HepG2 (cell line): ENCODE data around the gene YIF1A. TPM values are rescaled to one million over a fixed set of nuclear protein-coding genes. Genes with fewer than 3 reads are reported as not detected.
A peak's percentile ranks its signal among the peaks of the same experiment; 100 is the strongest.

ENCODE experiments used
- ATAC-seq: fragments of 200-7000 bp; cut with Tn5 transposase; 3 replicates; pipeline ENCODE4 v1.9.1; 2020; ENCODE audit warnings: mild to moderate bottlenecking, moderate library complexity
- BruUV-seq: library from RNA; stranded (reverse); fragments of 400-500 nt; replicated peaks from 2 replicates; lab custom pipeline; 2021; lab: Mats Ljungman, UMichigan
- CTCF ChIA-PET: fragments of 300-600 bp; formaldehyde crosslinking; extraction: SDS; loops from one replicate; lab custom pipeline; 2021; ENCODE audit warnings: low total read pairs, inconsistent platforms, low intra/inter-chr PET ratio; lab: Yijun Ruan, JAX
- POLR2A ChIA-PET: fragments of 350-600 bp; sonication (Branson Sonifier 250); formaldehyde crosslinking; loops from one replicate; lab custom pipeline; 2020; ENCODE audit warnings: antibody characterized with exemption, inconsistent platforms; lab: Yijun Ruan, JAX
- DNase-seq: peaks from one replicate; pipeline ENCODE4 v3.0.0-alpha.2; 2015; ENCODE audit warnings: low spot score
- FAIRE-seq: peaks from 3 replicates; lab custom pipeline; 2011; peaks lifted over from hg19 to GRCh38; lab: Jason Lieb, UNC
- H2AFZ ChIP-seq: one replicate; pipeline ENCODE4 v1.6.1; 2011; ENCODE audit warnings: low read length, inconsistent platforms
- H3K27ac ChIP-seq: fragments of 300-600 bp; 3 replicates; pipeline ENCODE4 v1.8.0; 2011; ENCODE audit warnings: mixed run types, mild to moderate bottlenecking, mixed read lengths, low read length, inconsistent platforms; ENCODE audit not compliant: insufficient read depth; ENCODE audit errors: extremely low read length
- H3K27me3 ChIP-seq, 2 experiments: fragments of 200-600 bp in 1 of 2; 2 replicates in 1 of 2; 3 replicates in 1 of 2; pipeline versions ENCODE4 v1.6.0 to v1.8.0; 2011; ENCODE audit warnings: low read length in 2 of 2, mild to moderate bottlenecking in 2 of 2, moderate library complexity in 2 of 2, inconsistent platforms in 1 of 2; ENCODE audit not compliant: insufficient read depth in 2 of 2, control insufficient read depth in 1 of 2
- H3K36me3 ChIP-seq, 2 experiments: fragments of 200-600 bp in 1 of 2; replicated peaks in 1 of 2; 2 replicates in 1 of 2; 3 replicates in 1 of 2; pipeline versions ENCODE4 v1.5.1 to v1.8.0; 2011; ENCODE audit warnings: low read length in 2 of 2, inconsistent platforms in 1 of 2; ENCODE audit not compliant: insufficient read depth in 2 of 2, control insufficient read depth in 1 of 2
- H3K4me1 ChIP-seq: 2 replicates; pipeline ENCODE4 v1.5.1; 2012; ENCODE audit warnings: low read length, inconsistent platforms; ENCODE audit not compliant: insufficient read depth
- H3K4me2 ChIP-seq: 2 replicates; pipeline ENCODE4 v1.6.0; 2011; ENCODE audit warnings: low read depth, low read length, inconsistent platforms
- H3K4me3 ChIP-seq, 3 experiments: fragments of 200-600 bp in 1 of 3; sonication (generic), shearing (Covaris generic) in 1 of 3; replicated peaks in 1 of 3; 2 replicates each; pipeline ENCODE4 v1.5.1; 2011 to 2016; ENCODE audit warnings: low read length in 3 of 3, inconsistent platforms in 2 of 3, low read depth in 2 of 3, mild to moderate bottlenecking in 2 of 3, control low read depth in 1 of 3, mixed read lengths in 1 of 3; ENCODE audit not compliant: insufficient read depth in 1 of 3
- H3K79me2 ChIP-seq: one replicate; pipeline ENCODE4 v1.6.1; 2011; ENCODE audit warnings: low read length, inconsistent platforms; ENCODE audit not compliant: insufficient read depth
- H3K9ac ChIP-seq: 2 replicates; pipeline ENCODE4 v1.6.0; 2011; ENCODE audit warnings: mild to moderate bottlenecking, low read depth, low read length, inconsistent platforms; ENCODE audit not compliant: insufficient read depth
- H3K9me3 ChIP-seq: 2 replicates; pipeline ENCODE4 v1.5.1; 2012; ENCODE audit warnings: mild to moderate bottlenecking, low read length
- H4K20me1 ChIP-seq: 2 replicates; pipeline ENCODE4 v1.6.0; 2011; ENCODE audit warnings: inconsistent platforms, mild to moderate bottlenecking, low read length, moderate library complexity; ENCODE audit not compliant: insufficient read depth
- AGO2 ChIP-seq: fragments of 200-400 bp; formaldehyde crosslinking; optimal IDR thresholded peaks from 2 replicates; pipeline ENCODE3; 2017; ENCODE audit warnings: mild to moderate bottlenecking, low read depth, low read length, moderate library complexity
- ARID2 ChIP-seq: sonication (generic); formaldehyde crosslinking; IDR thresholded peaks from 2 replicates; pipeline ENCODE4 v1.8.1; 2022; ENCODE audit warnings: mild to moderate bottlenecking, missing genetic modification reagents, borderline replicate concordance
- DNMT3B ChIP-seq: conservative IDR thresholded peaks from 2 replicates; pipeline ENCODE4 v1.6.1; 2016; ENCODE audit warnings: missing biosample characterization, control low read depth
- DR1 ChIP-seq: sonication (generic); formaldehyde crosslinking; IDR thresholded peaks from 2 replicates; pipeline ENCODE4 v1.8.0; 2021; ENCODE audit warnings: mild to moderate bottlenecking, missing genetic modification reagents, inconsistent platforms
- KAT7 ChIP-seq: IDR thresholded peaks from 2 replicates; pipeline ENCODE4 v1.6.1; 2018; ENCODE audit warnings: borderline replicate concordance, missing compliant biosample characterization
- KDM2A ChIP-seq: sonication (generic); formaldehyde crosslinking; IDR thresholded peaks from 2 replicates; pipeline ENCODE4 v1.4.0; 2020; ENCODE audit warnings: low read depth, missing genetic modification reagents, borderline replicate concordance
- POLR2AphosphoS5 ChIP-seq: IDR thresholded peaks from 2 replicates; pipeline ENCODE4 v1.6.1; 2012; ENCODE audit warnings: low read depth, low read length
- SALL2 ChIP-seq: sonication (generic); formaldehyde crosslinking; IDR thresholded peaks from 2 replicates; pipeline ENCODE4 v1.8.1; 2023; ENCODE audit warnings: mild to moderate bottlenecking, missing genetic modification reagents, inconsistent platforms
- SIX4 ChIP-seq: sonication (generic); formaldehyde crosslinking; IDR thresholded peaks from 2 replicates; pipeline ENCODE4 v1.4.0; 2020; ENCODE audit warnings: missing genetic modification reagents
- SP4 ChIP-seq: sonication (generic); formaldehyde crosslinking; IDR thresholded peaks from 2 replicates; pipeline ENCODE4 v1.8.1; 2023; ENCODE audit warnings: mild to moderate bottlenecking, missing genetic modification reagents
- ZBTB21 ChIP-seq: sonication (generic); formaldehyde crosslinking; IDR thresholded peaks from 2 replicates; pipeline ENCODE4 v1.4.0; 2020; ENCODE audit warnings: missing genetic modification reagents
- ZBTB7B ChIP-seq: sonication (generic); formaldehyde crosslinking; IDR thresholded peaks from 2 replicates; pipeline ENCODE4 v1.4.0; 2020; ENCODE audit warnings: missing genetic modification reagents
- ZNF546 ChIP-seq: sonication (generic); formaldehyde crosslinking; conservative IDR thresholded peaks from 2 replicates; pipeline ENCODE4 v1.8.1; 2023; ENCODE audit warnings: mild to moderate bottlenecking, missing genetic modification reagents
- ZNF563 ChIP-seq: sonication (generic); formaldehyde crosslinking; IDR thresholded peaks from 2 replicates; pipeline ENCODE4 v1.8.0; 2022; ENCODE audit warnings: mild to moderate bottlenecking, moderate library complexity, missing genetic modification reagents
- ZNF619 ChIP-seq: sonication (generic); formaldehyde crosslinking; IDR thresholded peaks from 2 replicates; pipeline ENCODE4 v1.4.0; 2020; ENCODE audit warnings: mild to moderate bottlenecking, missing genetic modification reagents
- ZNF724P ChIP-seq: sonication (generic); formaldehyde crosslinking; IDR thresholded peaks from 2 replicates; pipeline ENCODE4 v1.8.0; 2022; ENCODE audit warnings: missing genetic modification reagents, borderline replicate concordance
- ZNF841 ChIP-seq: sonication (generic); formaldehyde crosslinking; IDR thresholded peaks from 2 replicates; pipeline ENCODE4 v1.8.1; 2023; ENCODE audit warnings: missing genetic modification reagents, borderline replicate concordance
- WGBS: methylation state at CpG from one replicate; pipeline ENCODE4 v1.1.6; 2017; ENCODE audit warnings: low lambda C conversion rate; 5-methylcytosine and 5-hydroxymethylcytosine counted together
- in situ Hi-C: cut with HindIII; loops from 2 replicates; pipeline ENCODE4 v1.10.0; 2017; ENCODE audit warnings: low pct_unique_long_range_greater_than_20kb; ENCODE audit not compliant: extremely low pct_ligation_motif_present
- intact Hi-C: fragments of 100-400 bp; cut with micrococcal nuclease; formaldehyde crosslinking; loops from one replicate; pipeline ENCODE4 v1.10.0; 2022; ENCODE audit not compliant: unreplicated experiment
- polyA plus RNA-seq, 8 experiments: library from polyadenylated mRNA; depleted of rRNA in 3 of 8; stranded (reverse) in 7 of 8; unstranded in 1 of 8; fragments of >200 nt; fragmentation: Illumina TruSeq in 4 of 8; extraction: Trizol in 4 of 8; gene quantifications; 2 replicates each; pipeline versions ENCODE4 v1.2.1 to v1.2.3, GENCODE V29; 2011 to 2016; ENCODE audit warnings: low read depth in 4 of 8, missing spikeins in 1 of 8, mixed read lengths in 1 of 8; ENCODE audit not compliant: insufficient read depth in 1 of 8
- total RNA-seq, 5 experiments: library from RNA; depleted of rRNA; stranded (reverse); fragments of >200 nt; fragmentation: Illumina TruSeq; extraction: Trizol; gene quantifications; 2 replicates each; pipeline ENCODE4 v1.2.3, GENCODE V29; 2016; ENCODE audit warnings: low read depth in 1 of 5
- TF ChIP-seq, protein P1 (sequence below): sonication (generic); formaldehyde crosslinking; IDR thresholded peaks from 2 replicates; pipeline ENCODE4 v1.4.0; 2020; ENCODE audit warnings: missing genetic modification reagents
- TF ChIP-seq, protein P2 (sequence below): sonication (generic); formaldehyde crosslinking; IDR thresholded peaks from 2 replicates; pipeline ENCODE4 v1.5.0; 2020; ENCODE audit warnings: mild to moderate bottlenecking, missing genetic modification reagents, borderline replicate concordance

The YIF1A gene
- total and polyA plus RNA-seq, 2 of the 13 experiments (the other 11 are each of a cell fraction or from before 2014, with no cell fraction given) = 133 to 145 TPM

DNA sequence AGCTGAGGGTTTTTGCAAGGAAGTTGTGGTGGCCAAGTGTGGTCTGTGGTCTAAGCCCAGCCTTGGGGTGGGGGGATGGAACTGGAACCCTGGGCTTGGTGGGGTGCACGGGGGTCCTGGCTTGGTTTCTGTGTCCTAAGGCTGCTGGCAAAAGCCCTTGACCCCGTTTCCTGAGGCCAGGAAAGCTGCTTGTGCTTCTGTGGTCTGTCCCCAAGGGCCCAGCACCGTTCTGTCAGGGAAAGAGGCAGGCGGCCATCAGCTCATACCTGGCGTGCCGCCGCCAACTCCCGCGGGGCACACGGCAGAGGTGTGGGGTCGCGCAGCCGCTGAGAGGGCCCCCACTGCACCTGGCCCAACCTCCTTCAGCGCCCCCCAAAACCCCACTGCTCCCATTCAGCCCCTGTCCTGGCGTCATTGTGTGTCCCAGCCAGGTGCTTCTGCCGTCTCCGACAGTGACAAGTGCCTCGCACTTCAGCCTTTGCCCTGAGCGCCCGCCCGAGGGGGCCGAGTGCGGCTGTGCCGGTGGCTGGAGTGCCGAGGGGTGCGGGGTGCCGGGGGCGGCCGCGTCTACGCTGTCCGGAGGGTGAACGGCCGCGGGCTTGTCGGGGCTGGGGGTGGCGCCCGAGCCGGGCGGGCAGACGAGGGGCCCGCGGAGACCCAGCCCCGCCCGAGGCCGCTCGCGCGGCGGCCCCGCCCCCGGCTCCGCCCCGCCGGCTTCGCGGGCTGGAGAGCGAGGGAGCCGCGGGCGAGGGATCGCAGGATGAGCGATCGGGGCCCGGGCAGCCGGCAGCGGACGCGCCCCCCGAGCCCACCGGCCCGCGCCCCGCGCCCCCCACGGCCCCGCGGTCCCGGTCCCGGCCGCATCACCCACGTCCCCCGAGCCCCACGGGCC, 11.2 kb downstream of the YIF1A start, which contains the start of gene CNIH2:
CNIH2 (plus strand) TSS at position 705 of the 892 bp plus-strand sequence. CDS start 282 bp downstream, outside the sequence.
- CTCF ChIA-PET = no interaction called here
- in situ Hi-C loops = no loop called here
- no peak within 1 kb of the TSS for H3K27ac ChIP-seq
- TF ChIP-seq ARID2 (no peak), DNMT3B (CRISPR knock-in tag) (no peak), SP4 (CRISPR knock-in tag) (0 out of 2 replicates have a peak, but pooled peaks have one; percentile 34), KAT7 (CRISPR knock-in tag) (no peak), ZNF724P (peak; percentile 67; the same call in 1 of the 2 replicates), ZNF619 (CRISPR knock-in tag) (no peak), ZBTB21 (CRISPR knock-in tag) (no peak), ZNF563 (0 out of 2 replicates have a peak, but pooled peaks have one; percentile 18), POLR2AphosphoS5 (no peak), ZBTB7B (CRISPR knock-in tag) (no peak), DR1 (CRISPR knock-in tag) (0 out of 2 replicates have a peak, but pooled peaks have one; percentile 37), SALL2 (no peak), KDM2A (CRISPR knock-in tag) (peak; percentile 90), ZNF546 (CRISPR knock-in tag) (no peak), SIX4 (CRISPR knock-in tag) (no peak), ZNF841 (CRISPR knock-in tag) (no peak), AGO2 (peak; percentile 95)
- TF ChIP-seq, protein P1, sequence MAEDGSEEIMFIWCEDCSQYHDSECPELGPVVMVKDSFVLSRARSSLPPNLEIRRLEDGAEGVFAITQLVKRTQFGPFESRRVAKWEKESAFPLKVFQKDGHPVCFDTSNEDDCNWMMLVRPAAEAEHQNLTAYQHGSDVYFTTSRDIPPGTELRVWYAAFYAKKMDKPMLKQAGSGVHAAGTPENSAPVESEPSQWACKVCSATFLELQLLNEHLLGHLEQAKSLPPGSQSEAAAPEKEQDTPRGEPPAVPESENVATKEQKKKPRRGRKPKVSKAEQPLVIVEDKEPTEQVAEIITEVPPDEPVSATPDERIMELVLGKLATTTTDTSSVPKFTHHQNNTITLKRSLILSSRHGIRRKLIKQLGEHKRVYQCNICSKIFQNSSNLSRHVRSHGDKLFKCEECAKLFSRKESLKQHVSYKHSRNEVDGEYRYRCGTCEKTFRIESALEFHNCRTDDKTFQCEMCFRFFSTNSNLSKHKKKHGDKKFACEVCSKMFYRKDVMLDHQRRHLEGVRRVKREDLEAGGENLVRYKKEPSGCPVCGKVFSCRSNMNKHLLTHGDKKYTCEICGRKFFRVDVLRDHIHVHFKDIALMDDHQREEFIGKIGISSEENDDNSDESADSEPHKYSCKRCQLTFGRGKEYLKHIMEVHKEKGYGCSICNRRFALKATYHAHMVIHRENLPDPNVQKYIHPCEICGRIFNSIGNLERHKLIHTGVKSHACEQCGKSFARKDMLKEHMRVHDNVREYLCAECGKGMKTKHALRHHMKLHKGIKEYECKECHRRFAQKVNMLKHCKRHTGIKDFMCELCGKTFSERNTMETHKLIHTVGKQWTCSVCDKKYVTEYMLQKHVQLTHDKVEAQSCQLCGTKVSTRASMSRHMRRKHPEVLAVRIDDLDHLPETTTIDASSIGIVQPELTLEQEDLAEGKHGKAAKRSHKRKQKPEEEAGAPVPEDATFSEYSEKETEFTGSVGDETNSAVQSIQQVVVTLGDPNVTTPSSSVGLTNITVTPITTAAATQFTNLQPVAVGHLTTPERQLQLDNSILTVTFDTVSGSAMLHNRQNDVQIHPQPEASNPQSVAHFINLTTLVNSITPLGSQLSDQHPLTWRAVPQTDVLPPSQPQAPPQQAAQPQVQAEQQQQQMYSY (CRISPR knock-in tag) = no peak
- TF ChIP-seq, protein P2, sequence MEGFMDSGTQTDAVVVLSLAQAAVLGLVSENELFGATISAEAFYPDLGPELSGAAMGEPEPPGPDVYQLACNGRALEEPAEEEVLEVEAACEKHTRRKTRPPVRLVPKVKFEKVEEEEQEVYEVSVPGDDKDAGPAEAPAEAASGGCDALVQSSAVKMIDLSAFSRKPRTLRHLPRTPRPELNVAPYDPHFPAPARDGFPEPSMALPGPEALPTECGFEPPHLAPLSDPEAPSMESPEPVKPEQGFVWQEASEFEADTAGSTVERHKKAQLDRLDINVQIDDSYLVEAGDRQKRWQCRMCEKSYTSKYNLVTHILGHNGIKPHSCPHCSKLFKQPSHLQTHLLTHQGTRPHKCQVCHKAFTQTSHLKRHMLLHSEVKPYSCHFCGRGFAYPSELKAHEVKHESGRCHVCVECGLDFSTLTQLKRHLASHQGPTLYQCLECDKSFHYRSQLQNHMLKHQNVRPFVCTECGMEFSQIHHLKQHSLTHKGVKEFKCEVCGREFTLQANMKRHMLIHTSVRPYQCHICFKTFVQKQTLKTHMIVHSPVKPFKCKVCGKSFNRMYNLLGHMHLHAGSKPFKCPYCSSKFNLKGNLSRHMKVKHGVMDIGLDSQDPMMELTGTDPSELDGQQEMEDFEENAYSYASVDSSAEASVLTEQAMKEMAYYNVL (CRISPR knock-in tag) = peak; percentile 43; the same call in 1 of the 2 replicates

More for the DNA sequence above, 11.2 kb downstream of the YIF1A start, which contains the start of gene CNIH2:
- no TSS peak for BruUV-seq
- intact Hi-C loops = no loop called here
- no peaks in the 10 kb centered on the region for H3K79me2 ChIP-seq
- no peak within 1 kb of the TSS for H2AFZ ChIP-seq
- WGBS = no CpG with 5 or more reads among the region's 84 CpGs
- ATAC-seq = peak; percentile 39
- H3K9ac ChIP-seq = peak within 1 kb of the TSS; percentile 22; the same call in 1 of the 2 replicates
- peaks cover 6% of the 10 kb centered on the region for H4K20me1 ChIP-seq
- H3K36me3 ChIP-seq = peaks cover 12 to 24% of the 10 kb centered on the region in 2 experiments
- peaks cover 36% of the 10 kb centered on the region for H3K4me1 ChIP-seq
- H3K4me2 ChIP-seq = peak within 1 kb of the TSS; percentile 61
- DNase-seq = no peak
- H3K9me3 ChIP-seq = no peaks in the 10 kb centered on the region
- FAIRE-seq = no peak
- peak within 1 kb of the TSS; percentile 26 to 55 (median 34); a peak in 3 of 6 replicates for H3K4me3 ChIP-seq
- H3K27me3 ChIP-seq = peaks cover 3 to 9% of the 10 kb centered on the region in 2 experiments; a peak in 3 of 5 replicates
- POLR2A ChIA-PET = interaction anchor here (0.9 to 1.1 kb wide), 2 partner anchors 9 to 11 kb away, joined by 5 read pairs; partner anchors contain the start of genes RAB1B and YIF1A
